HG02759 (cell line): ENCODE measurements around the gene VPS45.

Experiments used
- ATAC-seq: cut with Tn5 transposase; IDR thresholded peaks from one replicate; pipeline ENCODE4 v1.9.1; 2021; ENCODE audit warnings: mild to moderate bottlenecking, moderate library complexity; ENCODE audit not compliant: unreplicated experiment

VPS45 gene

GRCh38 chr1:150069923-150070322 is 2.3 kb downstream of the VPS45 start:
- no peak for ATAC-seq

GRCh38 chr1:150072959-150073358 is 5.4 kb downstream of the VPS45 start:
- no peak for ATAC-seq

- ATAC-seq = no peak
Observed at GRCh38 chr1:150073516-150073915, 5.9 kb downstream of the VPS45 start.

- ATAC-seq = no peak
Observed at GRCh38 chr1:150076066-150076465, 8.5 kb downstream of the VPS45 start.

- ATAC-seq = no peak
Observed at GRCh38 chr1:150076985-150077384, 9.4 kb downstream of the VPS45 start.

GRCh38 chr1:150080784-150081183 is 13.2 kb downstream of the VPS45 start:
- no peak for ATAC-seq

- no peak for ATAC-seq
Observed at GRCh38 chr1:150082494-150082893, 14.9 kb downstream of the VPS45 start.

- no peak for ATAC-seq
Observed at GRCh38 chr1:150083907-150084306, 16.3 kb downstream of the VPS45 start.

- no peak for ATAC-seq
Observed at GRCh38 chr1:150085406-150085805, 17.8 kb downstream of the VPS45 start.

GRCh38 chr1:150087415-150087814 is 19.8 kb downstream of the VPS45 start:
- ATAC-seq = no peak

- no peak for ATAC-seq
Observed at GRCh38 chr1:150089846-150090520, 22.4 kb downstream of the VPS45 start.

GRCh38 chr1:150092180-150092791 is 24.7 kb downstream of the VPS45 start:
- ATAC-seq = no peak

- ATAC-seq = no peak
Observed at GRCh38 chr1:150093805-150094204, 26.2 kb downstream of the VPS45 start.

GRCh38 chr1:150094734-150095265 is 27.2 kb downstream of the VPS45 start:
- ATAC-seq = no peak

- ATAC-seq = no peak
Observed at GRCh38 chr1:150102986-150103385, 35.4 kb downstream of the VPS45 start.

GRCh38 chr1:150106341-150106740 is 38.8 kb downstream of the VPS45 start:
- ATAC-seq = no peak

GRCh38 chr1:150109586-150109985 is 42.0 kb downstream of the VPS45 start:
- no peak for ATAC-seq

GRCh38 chr1:150110116-150110515 is 42.5 kb downstream of the VPS45 start:
- no peak for ATAC-seq

GRCh38 chr1:150111670-150112069 is 44.1 kb downstream of the VPS45 start:
- ATAC-seq = no peak

- no peak for ATAC-seq
Observed at GRCh38 chr1:150115121-150115520, 47.5 kb downstream of the VPS45 start.

- ATAC-seq = no peak
Observed at GRCh38 chr1:150118716-150119115, 51.1 kb downstream of the VPS45 start.

GRCh38 chr1:150121236-150121862 is 53.8 kb downstream of the VPS45 start:
- no peak for ATAC-seq
